ENCODE measurements around the gene PARP4.
"Not testable (repeated sequence)": the region's sequence is repeated elsewhere in the genome, so short reads cannot be mapped to it uniquely, and the experiment has no call there.

DNA sequence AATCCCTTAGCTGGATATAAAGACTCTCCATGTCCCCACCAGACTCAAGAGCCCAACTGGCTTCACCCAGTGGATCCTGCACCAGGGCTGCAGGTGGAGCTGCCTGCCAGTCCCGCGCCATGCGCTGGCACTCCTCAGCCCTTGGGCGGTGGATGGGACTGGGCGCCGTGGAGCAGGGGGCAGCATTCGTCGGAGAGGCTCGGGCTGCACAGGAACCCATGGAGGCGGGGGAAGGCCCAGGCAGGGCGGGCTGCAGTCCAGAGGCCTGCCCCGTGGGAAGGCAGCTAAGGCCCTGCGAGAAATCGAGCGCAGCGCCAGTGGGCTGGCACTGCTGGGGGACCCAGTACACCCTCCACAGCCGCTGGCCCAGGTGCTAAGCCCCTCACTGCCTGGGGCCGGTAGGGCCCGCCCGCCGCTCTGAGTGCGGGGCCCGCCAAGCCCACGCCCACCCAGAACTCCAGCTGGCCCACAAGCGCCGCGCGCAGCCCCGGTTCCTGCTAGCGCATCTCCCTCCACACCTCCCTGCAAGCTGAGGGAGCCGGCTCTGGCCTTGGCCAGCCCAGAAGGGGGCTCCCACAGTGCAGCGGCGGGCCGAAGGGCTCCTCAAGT is 48.1 kb upstream of the PARP4 start:
- TF ChIP-seq, protein P1, sequence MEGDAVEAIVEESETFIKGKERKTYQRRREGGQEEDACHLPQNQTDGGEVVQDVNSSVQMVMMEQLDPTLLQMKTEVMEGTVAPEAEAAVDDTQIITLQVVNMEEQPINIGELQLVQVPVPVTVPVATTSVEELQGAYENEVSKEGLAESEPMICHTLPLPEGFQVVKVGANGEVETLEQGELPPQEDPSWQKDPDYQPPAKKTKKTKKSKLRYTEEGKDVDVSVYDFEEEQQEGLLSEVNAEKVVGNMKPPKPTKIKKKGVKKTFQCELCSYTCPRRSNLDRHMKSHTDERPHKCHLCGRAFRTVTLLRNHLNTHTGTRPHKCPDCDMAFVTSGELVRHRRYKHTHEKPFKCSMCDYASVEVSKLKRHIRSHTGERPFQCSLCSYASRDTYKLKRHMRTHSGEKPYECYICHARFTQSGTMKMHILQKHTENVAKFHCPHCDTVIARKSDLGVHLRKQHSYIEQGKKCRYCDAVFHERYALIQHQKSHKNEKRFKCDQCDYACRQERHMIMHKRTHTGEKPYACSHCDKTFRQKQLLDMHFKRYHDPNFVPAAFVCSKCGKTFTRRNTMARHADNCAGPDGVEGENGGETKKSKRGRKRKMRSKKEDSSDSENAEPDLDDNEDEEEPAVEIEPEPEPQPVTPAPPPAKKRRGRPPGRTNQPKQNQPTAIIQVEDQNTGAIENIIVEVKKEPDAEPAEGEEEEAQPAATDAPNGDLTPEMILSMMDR (IDR thresholded peaks at IDR 0.05), result not testable (repeated sequence)
- not testable (repeated sequence) for TF ChIP-seq POLR2A (IDR thresholded peaks at IDR 0.05)

Data from adrenal gland (tissue), 5 donors.